Kidney tubule cell (primary cell): ENCODE measurements around the gene CBX3.
"Not testable (repeated sequence)": the region's sequence is repeated elsewhere in the genome, so short reads cannot be mapped to it uniquely, and the experiment has no call there.

Experiments
- DNase-seq: peaks from one replicate; pipeline ENCODE4 v3.0.0-alpha.2; 2018; ENCODE audit warnings: low spot score

Gene CBX3

DNA sequence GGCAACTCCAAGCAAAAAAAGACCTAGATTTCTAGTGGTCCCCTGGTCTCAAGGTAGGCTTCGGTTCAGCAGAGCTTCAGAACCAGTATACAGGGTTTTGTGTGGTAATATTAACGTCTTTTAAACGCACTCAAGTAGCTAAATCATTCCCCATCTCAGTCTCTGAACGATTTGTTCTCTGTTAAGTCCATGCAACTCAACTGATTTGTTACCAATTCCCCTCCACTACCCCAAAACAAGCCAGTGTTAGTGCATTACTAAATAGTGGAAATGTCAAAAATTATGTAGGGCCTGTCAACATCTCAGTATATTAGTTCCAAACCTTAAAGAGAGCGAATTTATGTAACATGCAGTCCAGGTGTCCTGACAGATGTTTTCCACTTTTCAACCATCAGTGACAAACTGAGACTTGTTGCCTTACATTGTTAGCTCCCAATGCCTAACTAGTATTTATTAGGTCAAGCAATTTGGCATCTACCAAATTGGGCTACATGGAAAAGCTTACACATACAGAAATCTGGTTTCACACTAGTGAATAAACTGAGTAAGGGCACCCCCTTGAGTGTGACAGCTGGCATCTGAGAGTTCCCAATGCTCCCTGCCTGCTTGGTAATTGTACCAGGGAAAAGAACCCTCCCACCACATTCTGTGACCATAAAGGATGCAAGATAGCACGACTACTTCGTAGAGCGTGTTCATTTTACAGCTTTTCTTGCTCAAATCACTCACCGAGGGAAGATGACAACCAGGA is 13.2 kb upstream of the CBX3 start:
- DNase-seq: no peak

DNA sequence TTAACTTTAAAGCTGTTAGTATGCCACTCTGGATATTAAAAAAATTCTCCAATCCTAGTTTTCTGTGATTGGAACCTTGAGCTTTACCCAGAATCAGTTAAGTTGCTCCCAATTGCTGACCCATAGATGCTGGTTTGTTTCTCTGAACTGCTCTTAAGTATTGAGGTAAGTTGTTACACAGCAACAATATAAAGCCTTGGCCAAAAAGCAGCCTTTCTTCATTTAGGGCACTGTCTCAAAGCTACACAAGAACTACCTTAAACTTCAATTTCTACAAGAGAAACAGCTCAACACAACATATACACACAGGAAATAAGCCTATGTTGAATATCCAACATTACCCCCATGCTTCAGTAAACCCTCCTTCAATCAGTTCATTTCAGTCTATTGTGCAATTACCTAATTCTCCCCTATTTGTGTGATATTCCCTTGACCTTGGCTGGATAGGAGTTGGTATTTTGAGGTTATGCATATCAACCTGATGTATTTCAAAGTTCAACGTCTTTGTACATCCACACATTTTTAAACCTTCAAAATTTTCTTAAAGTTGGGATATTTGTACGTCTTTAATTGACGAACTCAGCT is 12.5 kb upstream of the CBX3 start:
- DNase-seq: no peak

DNA sequence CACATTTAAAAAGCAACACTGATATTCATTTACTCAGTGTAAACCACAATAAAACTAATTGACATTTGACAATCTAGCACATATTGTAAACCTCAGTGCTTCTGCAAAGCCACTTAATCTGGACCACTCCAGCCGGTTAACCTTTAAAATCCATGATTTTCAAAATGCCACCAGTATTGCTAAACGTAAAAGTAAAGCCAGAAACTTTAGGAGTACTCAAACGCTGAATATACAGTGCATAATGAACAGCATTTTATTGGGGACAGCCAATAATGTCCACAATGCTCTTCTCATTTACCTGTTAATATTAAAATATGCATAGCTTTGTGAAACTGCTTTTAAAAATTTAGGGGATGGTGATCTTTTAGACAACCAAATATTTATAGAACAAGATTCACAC is 11.8 kb upstream of the CBX3 start:
- no peak for DNase-seq

DNA sequence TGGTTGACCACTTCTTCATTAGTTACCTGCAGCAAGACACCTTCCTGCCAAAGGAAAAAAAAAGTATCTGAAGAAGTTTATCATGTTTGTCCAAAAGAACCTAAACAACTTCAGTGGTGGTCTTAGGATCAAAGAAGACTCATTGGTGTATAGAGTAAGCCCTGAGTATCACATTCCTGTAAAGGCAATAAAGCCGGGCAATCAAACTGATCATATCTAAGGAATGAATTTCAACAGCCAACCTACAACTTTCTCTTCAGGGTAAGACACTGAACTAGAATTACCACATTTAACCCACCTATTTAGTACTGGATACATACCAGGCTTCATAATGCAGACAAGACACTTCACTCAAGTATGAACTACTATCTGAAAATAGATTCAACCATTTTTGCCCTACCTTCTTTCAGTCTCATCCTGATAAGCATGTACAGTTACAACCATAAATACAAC is 11.1 kb upstream of the CBX3 start:
- DNase-seq: no peak

DNA sequence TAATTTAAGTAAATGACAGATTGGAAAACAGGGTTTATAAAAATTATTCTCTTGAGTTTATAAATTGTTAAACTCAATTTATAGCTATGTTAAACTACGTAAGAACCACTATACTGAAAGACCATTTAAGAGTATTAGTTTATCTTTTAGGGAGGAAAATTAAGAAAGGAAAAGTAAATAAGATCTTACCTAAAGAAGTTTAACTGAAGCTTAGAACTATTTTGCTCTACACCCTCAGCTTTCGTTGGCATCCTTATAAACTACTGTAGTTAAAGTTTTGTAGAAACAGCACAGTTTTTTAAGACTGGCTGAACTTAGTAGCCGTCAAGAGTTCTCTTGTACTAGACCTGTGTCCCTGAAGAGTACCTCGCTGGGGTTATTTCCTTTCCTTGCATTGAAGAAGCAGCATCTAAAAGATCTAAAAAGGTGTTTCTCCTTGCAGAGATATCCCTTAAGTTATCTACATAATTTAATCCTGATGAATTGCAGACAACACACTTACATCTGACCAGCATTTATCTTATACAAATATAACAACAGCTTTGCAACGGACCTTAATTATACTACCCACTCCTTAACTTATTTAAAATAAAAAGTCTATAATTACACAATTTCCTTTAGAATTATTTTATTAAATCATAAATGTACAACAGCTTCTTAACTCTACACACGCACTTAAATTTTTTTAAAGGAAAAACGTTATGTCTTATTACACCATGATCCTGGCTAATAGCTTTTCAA is 10.1 kb upstream of the CBX3 start:
- no peak for DNase-seq

DNA sequence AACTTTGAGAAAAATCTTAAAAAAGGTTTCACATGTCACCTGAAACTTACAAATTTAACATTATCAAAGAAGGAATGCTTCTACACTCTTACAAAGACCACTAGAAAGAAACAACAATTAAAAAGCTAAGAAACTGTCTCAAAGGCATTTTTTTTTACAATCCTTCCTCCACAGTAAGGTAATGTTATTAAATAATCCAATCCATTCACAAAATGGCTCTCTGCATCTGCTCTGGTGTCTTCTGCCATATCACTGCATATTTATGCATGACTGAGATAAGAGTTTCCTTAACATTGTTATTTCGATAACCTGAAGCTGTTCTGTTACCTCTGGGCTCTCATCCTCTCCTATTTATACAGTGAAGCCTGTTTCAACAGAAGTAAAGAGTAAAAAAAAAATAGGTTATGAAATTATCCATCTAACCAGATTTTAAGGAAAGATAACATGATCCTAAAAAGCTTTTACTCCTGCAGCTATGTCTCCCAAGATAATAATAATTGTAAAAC is 9.5 kb upstream of the CBX3 start:
- no peak for DNase-seq

DNA sequence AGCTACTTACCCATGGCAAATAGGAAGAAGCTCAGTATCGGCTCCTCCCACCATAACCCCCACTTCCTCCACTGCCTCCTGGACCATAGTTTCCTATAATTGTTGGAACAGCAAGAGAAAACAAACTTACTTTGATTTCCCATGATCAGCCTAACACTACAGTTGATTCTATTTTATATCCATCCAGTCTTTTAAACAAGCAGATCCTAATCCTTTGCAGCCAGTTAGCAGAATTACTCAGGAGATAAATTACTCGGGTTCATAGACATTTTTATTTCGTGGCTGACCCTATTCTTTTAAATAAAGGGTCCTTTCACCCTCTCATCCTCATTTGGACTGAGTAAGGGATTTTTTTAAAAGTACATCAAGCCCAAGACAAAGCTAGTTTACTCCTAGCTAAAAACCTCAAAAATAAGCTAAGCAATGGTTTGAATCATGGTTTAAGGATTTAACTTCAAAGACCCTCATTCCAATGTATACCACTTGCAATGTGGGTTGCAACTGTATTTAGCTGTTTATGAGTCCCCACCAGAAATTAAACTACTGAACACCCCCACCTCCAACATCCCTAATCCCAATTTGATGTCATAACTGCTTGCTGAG is 9.0 kb upstream of the CBX3 start:
- no peak for DNase-seq

DNA sequence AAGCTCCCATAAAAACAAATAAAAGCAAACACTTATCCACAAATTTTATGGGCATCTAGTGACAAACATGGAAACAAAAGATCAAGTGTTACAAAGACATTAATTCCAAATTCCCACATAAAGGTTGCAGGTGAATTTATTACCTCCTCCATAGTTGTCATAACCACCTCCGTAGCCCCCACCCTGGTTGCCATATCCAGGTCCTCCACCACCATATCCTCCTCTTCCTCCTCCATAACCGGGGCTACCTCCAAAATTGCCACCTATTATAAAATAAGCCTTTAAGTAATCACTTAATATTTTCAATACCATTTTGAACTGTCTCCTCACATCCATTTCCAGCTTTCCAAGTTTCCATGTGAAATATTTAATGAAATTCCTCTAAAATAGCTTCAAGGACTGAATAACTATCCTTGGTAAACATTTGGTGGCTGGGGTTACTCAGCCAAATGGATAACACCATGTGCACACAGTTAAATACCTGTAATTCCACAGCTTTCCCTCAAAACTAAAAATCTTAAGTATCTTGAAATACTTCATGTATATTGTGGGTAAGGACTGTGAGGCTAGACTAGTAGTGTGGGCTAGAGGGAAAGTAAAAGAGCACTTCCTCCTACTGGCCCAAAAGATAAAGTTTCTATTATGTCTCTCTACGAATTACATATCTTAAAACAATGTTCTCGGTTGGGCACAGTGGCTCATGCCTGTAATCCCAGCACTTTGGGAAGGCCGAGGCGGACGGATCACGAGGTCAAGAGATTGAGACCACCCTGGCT is 7.9 kb upstream of the CBX3 start:
- DNase-seq: no peak

DNA sequence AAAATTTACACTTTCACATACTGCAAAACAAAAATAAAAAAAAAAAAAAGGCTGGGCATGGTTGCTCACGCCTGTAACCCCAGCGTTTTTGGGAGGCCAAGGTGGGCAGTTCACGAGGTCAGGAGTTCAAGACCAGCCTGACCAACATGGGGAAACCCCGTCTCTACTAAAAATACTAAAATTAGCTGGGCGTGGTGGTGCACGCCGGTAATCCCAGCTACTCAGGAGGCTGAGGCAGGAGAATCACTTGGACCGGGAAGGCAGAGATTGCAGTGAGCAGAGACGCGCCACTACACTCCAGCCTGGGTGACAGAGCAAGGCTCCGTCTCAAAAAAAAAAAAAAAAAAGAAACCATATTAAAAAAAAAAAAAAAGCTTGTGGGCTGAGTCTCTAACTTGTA is 6.8 kb upstream of the CBX3 start:
- not testable (repeated sequence) for DNase-seq

DNA sequence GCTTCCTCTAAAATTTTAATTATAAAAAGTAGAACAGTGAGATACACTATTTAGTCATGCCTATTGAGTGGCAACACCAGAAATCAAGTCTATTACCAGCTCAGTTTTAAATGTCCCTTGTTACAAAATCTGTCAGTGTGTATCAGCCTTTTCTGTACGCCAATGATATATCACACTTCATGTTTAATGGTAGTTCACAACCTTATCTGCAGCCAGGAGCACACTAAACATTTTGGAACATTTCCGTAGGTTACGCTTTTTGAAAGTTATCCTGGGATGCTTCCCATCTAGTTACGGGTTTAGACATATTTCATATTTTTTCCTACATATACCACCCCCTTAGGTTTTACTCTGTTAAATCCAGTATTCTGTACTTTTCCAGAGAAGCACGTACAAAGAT is 6.4 kb upstream of the CBX3 start:
- no peak for DNase-seq

DNA sequence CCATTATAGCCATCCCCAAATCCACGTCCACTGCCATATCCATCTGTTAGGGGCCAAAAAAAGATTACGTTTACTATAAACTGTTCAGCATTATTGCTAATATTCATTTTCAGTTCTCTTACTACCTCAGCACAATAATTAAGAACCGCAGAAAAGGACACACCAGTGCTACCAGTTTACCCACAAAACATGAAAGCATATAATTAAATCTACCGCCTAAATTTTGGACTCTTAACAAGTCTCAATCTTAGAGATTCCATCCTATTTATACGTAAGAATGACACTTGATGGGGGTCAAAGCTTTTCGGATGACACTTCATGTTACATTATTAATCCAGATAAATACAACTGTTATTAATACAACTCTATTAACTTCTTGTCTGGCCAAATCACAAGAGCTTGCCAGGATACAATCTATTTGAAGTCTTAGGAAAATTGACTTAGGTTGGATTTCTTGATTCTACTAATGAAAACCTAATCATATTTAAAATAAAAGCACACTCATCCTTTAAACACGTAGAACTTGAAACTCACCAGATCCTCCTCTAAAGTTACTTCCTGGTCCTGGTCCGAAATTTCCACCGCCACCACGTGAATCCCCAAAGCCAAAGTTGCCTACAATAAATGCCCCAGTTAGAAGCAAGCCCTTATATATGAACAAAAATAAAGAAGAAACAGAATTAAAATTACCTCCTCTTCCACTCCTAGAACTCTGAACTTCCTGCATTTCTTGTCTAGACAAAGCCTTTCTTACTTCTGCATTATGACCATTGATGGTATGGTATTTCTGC is 5.5 kb upstream of the CBX3 start:
- no peak for DNase-seq

DNA sequence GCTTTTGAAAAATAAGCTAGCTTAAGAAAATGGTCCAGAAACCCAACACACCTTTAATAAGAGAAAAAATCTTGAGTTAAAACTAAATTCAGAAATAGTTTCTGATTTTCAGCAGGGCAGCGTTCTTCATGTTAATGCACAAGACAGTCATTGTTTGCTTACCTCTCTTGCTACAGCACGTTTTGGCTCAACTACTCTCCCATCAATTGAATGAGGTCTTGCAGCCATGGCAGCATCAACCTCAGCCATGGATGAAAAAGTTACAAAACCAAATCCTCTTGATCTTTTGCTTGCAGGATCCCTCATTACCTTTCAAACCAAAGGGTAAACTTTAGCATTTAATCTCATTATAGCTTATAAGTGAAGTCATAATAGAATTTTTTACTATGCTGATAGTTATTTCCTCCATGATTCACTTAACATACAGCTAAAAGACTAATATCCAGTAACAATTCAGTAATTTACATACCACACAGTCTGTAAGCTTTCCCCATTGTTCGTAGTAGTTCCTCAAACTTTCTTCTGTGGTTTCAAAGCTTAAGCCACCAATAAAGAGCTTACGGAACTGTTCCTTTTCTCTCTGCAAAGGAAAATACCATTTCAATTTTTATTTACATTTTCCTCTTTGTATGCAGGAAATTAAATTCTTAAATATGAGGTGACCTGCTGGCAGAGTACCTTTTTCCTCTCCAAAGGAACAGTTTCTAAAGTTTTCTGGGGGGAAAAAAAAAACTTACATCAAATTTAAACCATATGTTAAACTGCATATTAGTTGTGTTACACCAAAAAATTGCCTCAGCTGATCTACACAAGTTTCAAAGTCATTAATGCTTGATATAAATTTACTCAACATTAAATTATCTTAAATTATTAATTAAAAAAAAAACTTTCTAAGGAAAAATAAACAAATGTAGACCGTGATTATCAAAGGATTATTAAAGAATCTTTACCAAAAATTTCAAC is 4.1 kb upstream of the CBX3 start:
- DNase-seq: no peak

DNA sequence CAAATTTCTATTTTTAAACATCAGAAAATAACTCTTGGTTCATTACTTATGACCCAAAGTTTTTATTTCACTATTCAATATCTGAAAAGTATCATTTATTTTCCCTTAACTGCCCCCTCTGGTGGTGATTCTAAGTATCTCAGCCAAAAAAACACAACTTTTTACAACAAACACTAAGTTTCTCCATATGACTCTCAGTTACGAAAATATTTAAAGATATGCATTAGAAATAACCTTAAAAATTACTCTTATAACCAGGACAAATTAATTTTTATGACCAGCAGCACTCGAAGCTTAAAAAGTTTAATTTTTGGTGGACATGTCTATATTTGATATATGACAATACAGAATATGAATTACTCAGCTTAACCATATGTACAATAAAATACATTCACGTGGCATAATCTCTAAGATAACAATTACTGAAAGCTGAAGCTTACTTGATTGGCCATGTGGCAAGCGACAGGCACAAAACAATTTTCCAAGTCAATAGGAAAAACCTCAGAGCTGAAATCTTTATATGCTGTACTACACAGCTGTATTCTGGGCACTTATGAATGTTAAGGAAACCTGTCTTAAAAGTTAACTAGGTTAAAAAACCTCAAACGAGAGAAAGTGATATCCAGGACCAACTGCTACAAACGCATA is 3.3 kb upstream of the CBX3 start:
- peak; percentile 50 for DNase-seq

DNA sequence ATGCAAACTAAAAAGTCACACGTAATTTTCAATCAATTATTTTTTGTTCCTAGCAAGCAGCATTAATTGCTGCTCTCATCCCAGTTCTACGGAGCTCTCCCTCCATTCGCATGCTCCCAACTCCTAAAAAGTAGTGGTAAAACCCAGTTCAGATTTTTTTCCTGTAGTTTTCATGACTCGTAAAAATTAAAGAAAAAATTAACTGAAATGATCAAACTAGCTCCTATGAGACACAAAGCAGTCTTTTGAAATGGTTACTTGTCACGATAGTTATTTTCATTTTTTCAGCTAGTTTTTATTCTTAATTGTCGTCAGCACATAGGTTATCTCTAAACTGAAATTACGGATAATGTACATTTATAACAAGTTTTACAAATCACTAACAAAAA is 2.8 kb upstream of the CBX3 start:
- no peak for DNase-seq

DNA sequence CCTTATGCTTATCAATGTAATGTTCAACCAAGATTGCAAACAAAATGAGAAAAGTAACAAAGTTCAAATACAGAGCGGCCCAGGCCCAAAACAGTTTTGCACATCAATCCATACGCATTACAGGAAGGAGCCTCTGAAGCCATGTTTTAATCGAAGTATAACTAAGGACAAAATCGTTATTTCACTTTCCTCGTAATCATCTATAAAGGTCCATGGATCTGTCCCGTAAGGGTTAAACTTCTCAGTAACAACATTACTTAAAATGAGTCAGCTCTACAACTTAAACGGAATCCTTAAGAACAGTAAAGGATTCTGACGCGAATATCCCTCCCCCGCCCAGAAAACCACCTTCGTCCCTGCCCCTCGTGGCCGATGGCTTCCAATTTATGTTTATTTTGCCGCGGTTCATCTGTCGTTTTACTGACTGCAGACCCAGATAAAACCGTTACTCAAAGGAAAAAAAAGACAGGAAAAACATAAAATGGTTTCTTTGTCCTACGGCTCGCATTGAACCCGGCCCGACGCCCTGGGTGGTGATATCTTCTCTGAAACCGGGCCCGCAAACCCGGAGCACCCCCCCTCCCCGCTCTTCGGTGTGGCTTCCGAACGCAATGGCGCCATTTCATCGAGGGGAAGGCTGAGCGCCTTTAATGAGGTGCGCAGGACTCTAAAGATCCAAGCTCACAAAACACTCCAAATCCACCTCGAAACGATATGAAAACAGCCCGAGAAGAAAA is 2.1 kb upstream of the CBX3 start:
- peak; percentile 43 for DNase-seq

DNA sequence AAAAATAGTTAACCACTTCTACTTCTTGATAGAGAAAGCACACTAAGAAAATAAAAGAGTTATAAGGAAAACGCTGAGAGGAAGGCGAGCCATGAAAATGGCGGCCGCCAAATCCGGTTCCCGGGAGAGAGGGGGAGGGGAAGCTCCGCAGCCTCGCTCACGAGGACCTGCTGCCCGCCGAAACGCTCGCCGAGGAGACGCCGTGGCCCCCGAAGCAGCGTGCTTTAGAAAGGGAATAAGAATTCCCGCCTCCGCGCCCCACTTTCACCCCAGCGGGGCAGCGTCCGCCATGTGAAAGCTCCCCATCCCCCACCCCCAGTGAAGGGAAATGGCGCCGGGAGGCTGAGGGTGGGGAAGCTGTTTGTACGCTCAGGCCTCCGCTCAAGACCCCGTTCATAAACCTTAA is 1.5 kb upstream of the CBX3 start:
- peak; percentile 62 for DNase-seq

DNA sequence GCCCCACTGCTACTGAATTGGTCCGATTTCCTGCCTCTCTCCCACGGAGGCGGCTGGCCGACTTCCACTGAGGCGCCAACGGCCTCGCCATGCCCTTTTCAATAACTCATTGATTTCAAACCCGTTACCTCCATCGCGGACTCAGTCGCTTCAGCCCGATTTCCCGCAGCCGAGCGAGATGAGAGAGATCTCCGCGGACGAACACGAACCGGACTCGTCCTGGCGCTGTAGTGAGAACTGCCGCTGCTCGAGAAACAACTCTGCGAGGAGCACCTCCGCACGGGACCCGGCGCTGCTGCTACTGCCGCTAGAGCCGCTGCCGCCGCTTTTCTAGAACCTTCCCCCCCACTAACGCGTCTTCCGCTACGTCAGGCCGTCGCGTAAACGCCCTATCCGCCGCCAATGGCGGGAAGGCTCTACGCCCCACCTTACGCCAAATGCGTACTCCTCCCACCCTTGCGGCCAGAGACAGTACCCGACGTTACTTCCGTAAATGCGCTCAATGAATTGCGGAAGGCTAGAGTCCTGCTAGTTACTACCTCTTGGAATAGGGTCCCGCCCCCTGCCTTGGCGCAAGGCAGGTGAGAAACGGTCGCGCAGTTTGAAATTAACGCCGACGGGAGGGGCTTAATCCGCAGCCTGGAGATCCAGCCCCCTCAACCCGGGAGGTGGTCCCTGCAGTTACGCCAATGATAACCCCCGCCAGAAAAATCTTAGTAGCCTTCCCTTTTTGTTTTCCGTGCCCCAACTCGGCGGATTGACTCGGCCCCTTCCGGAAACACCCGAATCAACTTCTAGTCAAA is 900 bp upstream of the CBX3 start, which contains the start of gene HNRNPA2B1:
Gene HNRNPA2B1, minus strand, starts transcription at position 303 of the 803 bp plus-strand sequence. Its CDS starts 169 bp downstream, at position 134.
- DNase-seq: peak; percentile 99
